Neural progenitor cell (in vitro differentiated cells): ENCODE measurements around the gene OR52E1.

Experiments
- EZH2 ChIP-seq: fragments of 200-600 bp; sonication (generic); IDR thresholded peaks from 2 replicates; pipeline ENCODE4 v1.6.1; 2017; ENCODE audit warnings: antibody characterized with exemption, mild to moderate bottlenecking, moderate library complexity
- TF ChIP-seq, protein P1 (sequence below): fragments of 200-600 bp; sonication (generic); IDR thresholded peaks from 2 replicates; pipeline ENCODE4 v1.5.1; 2017; ENCODE audit warnings: antibody characterized with exemption, mild to moderate bottlenecking

DNA sequence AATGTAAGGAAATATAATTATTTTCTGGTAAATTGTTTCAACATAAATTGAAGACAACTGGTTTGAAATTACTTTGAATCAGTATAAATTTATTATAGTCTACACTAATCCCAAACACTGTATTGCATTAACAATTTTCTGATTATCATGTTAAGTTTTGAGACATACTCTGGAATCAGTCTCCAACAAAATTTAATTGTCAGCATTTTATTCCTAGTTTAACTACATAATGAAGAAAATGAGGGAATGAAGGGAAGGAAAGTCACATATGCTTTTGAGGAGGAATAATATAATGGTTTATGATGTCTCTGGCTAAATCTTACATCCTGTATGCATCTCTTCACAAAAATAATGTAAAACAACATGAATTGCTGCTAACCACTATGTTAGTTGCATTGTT, 14.2 kb downstream of the OR52E1 start:
- TF ChIP-seq, protein P1, sequence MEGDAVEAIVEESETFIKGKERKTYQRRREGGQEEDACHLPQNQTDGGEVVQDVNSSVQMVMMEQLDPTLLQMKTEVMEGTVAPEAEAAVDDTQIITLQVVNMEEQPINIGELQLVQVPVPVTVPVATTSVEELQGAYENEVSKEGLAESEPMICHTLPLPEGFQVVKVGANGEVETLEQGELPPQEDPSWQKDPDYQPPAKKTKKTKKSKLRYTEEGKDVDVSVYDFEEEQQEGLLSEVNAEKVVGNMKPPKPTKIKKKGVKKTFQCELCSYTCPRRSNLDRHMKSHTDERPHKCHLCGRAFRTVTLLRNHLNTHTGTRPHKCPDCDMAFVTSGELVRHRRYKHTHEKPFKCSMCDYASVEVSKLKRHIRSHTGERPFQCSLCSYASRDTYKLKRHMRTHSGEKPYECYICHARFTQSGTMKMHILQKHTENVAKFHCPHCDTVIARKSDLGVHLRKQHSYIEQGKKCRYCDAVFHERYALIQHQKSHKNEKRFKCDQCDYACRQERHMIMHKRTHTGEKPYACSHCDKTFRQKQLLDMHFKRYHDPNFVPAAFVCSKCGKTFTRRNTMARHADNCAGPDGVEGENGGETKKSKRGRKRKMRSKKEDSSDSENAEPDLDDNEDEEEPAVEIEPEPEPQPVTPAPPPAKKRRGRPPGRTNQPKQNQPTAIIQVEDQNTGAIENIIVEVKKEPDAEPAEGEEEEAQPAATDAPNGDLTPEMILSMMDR, result no peak
- TF ChIP-seq EZH2, result no peak
